Thyroid gland (tissue), 4 donors: Measurements from ENCODE around the gene SLC35E3.

Experiments used
- CTCF ChIP-seq, 6 experiments: fragments of 200-600 bp in 3 of 6; fragments of 450-650 bp in 3 of 6; sonication (generic) in 3 of 6; IDR thresholded peaks; one replicate each; pipeline ENCODE4 v1.5.1; 2016 to 2019; ENCODE audit warnings: antibody characterized with exemption in 6 of 6, mild to moderate bottlenecking in 2 of 6, inconsistent platforms in 1 of 6, moderate library complexity in 1 of 6
- POLR2A ChIP-seq, 2 donors: fragments of 450-650 bp; IDR thresholded peaks; one replicate each; pipeline ENCODE4 v1.6.1; 2017; ENCODE audit warnings: antibody characterized with exemption in 2 of 2, mild to moderate bottlenecking in 2 of 2, moderate library complexity in 1 of 2

- TF ChIP-seq CTCF (IDR thresholded peaks at IDR 0.05) (no peak), POLR2A (IDR thresholded peaks at IDR 0.05) (no peak)
Measured at GRCh38 chr12:68813242-68813593, 67.2 kb downstream of the SLC35E3 start.
